ENCODE measurements around the gene INPP5A.
"Not testable (repeated sequence)": the region's sequence is repeated elsewhere in the genome, so short reads cannot be mapped to it uniquely, and the experiment has no call there.

Gene INPP5A

DNA sequence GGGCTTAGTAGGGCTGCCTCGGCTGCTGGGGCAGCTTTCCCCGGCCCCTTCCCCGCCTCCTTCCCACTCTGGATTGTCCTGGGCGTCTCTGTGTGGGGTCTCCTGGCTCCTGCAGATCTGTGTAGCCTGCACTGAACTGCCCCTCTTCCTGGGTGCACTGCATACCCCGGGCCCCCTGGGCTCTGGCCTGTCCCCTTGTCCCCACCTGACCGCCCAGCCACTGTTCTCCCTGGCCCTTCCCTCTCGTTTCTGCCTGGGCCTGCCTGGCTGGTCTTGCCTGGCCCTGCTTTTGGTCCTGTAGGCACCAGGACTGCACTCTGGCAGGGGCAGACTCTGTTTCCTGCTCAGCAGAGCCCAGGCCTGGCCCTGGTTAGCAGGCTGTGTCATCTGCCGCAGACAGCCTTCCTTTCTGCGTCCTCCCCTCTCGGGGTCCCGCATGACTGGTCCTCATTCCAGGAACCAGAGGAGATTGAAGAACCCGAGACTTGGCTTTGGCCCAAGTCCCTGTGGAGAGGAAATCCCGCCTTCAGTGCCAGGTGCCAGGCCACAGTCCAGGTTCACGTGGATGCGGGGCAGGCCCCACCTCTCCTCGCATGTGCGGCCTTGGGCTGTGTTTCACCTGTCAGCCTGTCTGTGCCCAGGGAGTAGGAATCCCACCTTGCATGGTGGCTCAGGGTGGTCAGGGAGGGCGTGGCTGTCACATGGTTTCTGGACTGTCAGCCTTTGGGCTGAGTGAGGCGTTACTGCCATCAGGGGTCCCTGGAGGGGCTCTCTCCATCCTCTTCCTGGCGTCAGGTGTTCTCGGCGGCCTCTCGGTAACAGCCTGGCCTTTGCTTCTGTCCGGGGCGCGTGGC is 9.2 kb downstream of the INPP5A start:
- in situ Hi-C loops (cut with MboI; ENCODE audit: low sequenced_read_pairs) = no loop called here

DNA sequence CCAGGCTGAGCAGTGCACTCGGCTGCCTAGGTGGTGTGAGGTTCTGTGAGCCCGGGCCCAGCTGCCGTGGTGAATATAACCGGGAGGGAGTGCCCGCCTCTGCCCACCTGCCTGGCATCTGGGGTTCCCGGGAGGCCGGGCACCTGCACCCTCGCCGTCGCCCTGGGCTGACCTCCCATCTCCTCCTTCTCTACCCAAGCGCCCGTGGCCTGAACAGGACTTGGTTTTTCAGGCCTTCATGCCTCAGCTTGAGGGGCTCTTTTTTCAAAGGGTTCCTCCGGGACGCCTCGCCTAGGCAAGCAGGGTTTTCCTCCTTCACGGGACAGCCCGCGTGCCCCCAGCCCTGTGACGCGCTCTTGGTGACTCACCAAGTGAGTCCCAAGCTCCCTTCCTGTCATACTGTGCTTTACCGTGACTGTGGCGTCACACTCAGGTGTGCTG is 9.9 kb downstream of the INPP5A start:
- in situ Hi-C loops (cut with MboI; ENCODE audit: low sequenced_read_pairs) = no loop called here

GRCh38 chr10:132548106-132548823 is 10.7 kb downstream of the INPP5A start:
- in situ Hi-C loops (cut with MboI; ENCODE audit: low sequenced_read_pairs) = no loop called here

GRCh38 chr10:132548869-132549268 is 11.3 kb downstream of the INPP5A start:
- in situ Hi-C loops (cut with MboI; ENCODE audit: low sequenced_read_pairs) = no loop called here

DNA sequence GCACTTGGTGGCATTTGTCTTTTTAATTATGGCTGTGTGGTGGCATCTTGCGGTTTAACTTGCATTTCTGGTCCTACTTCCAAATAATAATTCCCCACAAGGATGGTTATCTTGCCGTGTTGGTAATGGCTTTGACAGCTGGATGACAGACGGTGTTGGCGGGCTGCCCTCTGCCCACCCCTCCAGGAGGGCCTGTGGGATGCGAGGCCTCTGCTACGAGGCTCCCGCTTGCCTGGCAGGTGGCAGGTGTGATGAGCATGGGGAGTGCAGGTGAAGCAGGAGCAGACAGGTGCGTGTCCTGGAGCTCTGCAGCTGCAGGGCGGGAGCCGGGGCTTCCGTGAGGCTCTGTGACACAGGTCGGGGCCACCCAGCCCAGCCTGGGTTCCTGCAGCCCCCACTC is 11.8 kb downstream of the INPP5A start:
- in situ Hi-C loops (cut with MboI; ENCODE audit: low sequenced_read_pairs) = no loop called here

- in situ Hi-C loops (cut with MboI; ENCODE audit: low sequenced_read_pairs) = no loop called here
Observed at GRCh38 chr10:132550366-132551092, 12.9 kb downstream of the INPP5A start.

DNA sequence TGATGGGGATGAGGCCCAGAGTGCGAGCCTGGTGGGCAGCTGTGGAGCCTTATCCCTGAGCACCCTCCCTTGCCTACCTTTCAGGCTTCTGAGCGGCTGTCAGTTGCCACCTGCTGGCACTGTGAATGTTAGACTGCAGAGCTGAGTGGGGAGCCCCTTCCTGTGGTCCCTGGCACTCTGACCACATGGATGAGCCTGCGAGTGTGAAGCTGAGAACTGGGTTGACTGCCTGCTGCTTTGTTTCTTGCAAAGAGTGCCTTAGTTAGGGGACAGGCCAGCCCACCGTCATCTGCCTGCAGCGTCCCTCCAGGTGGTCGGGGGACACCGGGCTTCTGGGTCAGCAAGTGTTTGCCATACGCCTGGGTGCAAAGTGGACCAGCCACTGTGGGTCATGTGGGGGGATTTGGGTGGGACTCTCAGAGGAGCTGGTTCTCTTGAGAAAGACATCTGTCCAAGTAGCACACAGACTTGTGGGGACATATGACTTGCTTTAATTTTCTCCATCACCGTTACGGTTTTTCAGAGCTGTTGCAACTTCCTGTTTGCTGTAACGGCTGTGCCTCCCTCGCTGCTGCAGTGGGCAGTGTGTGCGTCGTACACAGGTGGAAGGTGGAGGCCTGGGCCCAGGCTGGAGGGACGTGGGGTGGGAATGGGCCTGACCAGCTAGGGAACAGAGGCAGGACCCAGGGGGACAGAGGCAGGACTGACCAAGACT is 13.7 kb downstream of the INPP5A start:
- in situ Hi-C loops (cut with MboI; ENCODE audit: low sequenced_read_pairs) = no loop called here

- in situ Hi-C loops (cut with MboI; ENCODE audit: low sequenced_read_pairs) = no loop called here
Observed at GRCh38 chr10:132551808-132552130, 14.2 kb downstream of the INPP5A start.

DNA sequence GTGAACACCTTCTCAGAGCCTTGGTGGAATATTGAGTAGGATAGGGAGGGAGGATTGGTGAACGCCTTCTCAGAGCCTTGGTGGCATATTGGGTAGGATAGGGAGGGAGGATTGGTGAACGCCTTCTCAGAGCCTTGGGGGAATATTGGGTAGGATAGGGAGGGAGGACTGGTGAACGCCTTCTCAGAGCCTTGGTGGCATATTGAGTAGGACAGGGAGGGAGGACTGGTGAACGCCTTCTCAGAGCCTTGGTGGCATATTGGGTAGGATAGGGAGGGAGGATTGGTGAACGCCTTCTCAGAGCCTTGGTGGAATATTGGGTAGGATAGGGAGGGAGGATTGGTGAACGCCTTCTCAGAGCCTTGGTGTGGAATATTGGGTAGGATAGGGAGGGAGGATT is 15.0 kb downstream of the INPP5A start:
- in situ Hi-C loops (cut with MboI; ENCODE audit: low sequenced_read_pairs) = not testable (repeated sequence)

GRCh38 chr10:132553568-132553967 is 16.0 kb downstream of the INPP5A start:
- in situ Hi-C loops (cut with MboI; ENCODE audit: low sequenced_read_pairs) = not testable (repeated sequence)

DNA sequence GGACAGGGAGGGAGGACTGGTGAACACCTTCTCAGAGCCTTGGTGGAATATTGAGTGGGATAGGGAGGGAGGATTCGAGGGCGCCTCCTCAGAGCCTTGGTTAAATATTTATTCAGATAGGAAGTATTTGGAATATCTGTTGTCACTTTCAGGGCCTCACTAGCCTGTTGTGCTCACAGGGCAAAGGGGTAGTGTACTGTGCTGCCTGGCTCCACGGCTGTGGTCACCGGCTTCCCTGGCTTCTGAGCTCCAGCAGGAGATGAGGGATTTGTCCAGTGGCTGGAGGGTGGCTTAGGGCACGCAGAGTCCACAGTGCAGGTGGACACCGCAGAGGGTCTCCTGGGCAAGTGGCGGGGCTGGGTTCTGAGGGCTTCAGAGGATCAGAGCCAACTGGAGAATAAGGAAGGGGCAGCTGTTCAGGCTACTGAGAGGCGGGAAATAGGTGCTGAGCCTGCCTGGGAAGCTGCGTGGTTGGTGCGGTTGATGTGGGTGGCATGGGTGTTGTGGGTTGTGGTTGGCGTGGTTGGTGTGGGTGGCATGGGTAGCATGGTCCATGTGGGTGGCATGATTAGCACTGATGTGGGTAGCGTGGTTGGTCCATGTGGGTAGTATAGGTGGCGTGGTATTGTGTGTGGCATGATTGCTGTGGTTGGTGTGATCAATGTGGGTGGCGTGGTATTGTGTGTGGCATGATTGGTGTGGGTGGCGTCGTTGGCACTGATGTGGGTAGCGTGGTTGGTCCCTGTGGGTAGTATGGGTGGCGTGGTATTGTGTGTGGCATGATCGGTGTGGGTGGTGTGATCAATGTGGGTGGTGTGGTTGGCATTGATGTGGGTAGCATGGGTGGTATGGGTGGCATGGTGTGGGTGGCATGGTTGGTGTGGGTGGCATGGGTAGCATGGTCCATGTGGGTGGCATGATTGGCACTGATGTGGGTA is 16.7 kb downstream of the INPP5A start:
- in situ Hi-C loops (cut with MboI; ENCODE audit: low sequenced_read_pairs) = no loop called here

DNA sequence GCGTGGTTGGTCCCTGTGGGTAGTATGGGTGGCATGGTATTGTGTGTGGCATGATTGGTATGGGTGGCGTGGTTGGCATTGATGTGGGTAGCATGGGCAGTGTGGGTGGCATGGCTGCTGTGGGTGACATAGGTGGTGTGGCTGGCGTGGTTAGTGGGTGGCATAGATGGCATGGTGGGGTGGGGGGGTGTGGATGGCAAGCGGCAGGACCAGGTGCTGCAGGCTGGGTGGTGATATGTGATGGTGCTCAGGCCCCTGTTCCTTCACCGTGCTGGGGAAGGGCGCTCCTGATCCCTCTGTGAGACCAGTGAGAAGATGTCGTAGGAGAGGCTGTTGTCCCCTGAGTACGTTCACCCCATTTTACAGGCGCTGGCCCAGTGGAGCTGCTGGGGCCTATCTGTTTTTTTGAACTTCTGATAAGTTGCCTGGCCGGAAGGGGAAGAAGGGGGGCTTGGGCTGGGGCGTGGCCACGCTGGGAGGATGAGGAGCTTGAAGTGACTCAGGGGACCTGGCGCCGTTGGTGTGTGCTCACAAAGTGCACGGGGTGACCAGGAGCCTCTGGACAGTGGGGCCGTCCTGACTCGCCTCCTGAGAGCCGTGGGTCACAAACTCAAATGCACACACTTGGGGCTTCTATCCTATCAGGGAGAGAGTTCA is 17.5 kb downstream of the INPP5A start:
- in situ Hi-C loops (cut with MboI; ENCODE audit: low sequenced_read_pairs) = no loop called here

DNA sequence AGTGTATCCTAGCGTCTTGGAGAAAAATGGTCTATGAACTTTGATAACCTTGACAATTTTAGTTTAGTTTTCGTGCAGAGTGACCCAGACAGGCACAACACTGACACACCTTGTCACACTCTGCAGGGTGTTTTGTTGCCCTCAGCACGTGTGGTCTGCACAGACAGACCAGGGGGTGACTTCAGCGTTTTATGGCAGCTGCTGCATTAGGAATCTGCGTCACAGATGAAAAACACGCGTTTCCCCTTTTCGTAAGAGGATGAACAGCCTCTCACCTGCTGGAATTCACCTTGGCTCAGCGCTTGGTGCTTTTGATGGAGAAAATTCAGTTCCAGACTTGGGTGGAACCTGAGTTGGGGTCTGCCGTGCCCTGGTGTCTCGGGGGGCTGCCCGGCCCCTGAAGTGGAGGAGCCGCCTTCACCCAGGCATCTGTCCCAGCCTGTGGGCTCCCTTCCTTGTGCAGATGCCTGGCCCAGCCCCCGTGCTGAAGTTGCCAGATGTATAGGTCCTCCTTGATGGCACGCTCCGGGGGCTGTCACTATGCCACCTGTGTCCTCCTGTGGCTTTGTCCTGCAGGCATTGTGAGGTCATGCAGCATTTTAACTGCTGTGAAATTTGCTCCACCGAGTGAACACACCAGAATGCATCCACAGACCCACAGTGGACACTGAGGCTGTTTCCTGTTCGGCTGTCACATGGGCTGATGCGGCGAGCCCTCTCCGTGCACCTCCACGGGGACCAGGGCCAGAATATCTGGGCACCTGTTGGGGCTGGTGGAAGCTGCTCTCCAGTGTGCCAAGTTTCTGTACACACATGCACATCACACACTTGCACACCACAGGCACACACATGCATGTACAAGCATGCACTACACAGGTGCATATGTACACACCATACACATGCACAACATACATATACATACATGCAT is 18.3 kb downstream of the INPP5A start:
- in situ Hi-C loops (cut with MboI; ENCODE audit: low sequenced_read_pairs) = no loop called here

- in situ Hi-C loops (cut with MboI; ENCODE audit: low sequenced_read_pairs) = no loop called here
Observed at GRCh38 chr10:132556994-132557441, 19.4 kb downstream of the INPP5A start.

DNA sequence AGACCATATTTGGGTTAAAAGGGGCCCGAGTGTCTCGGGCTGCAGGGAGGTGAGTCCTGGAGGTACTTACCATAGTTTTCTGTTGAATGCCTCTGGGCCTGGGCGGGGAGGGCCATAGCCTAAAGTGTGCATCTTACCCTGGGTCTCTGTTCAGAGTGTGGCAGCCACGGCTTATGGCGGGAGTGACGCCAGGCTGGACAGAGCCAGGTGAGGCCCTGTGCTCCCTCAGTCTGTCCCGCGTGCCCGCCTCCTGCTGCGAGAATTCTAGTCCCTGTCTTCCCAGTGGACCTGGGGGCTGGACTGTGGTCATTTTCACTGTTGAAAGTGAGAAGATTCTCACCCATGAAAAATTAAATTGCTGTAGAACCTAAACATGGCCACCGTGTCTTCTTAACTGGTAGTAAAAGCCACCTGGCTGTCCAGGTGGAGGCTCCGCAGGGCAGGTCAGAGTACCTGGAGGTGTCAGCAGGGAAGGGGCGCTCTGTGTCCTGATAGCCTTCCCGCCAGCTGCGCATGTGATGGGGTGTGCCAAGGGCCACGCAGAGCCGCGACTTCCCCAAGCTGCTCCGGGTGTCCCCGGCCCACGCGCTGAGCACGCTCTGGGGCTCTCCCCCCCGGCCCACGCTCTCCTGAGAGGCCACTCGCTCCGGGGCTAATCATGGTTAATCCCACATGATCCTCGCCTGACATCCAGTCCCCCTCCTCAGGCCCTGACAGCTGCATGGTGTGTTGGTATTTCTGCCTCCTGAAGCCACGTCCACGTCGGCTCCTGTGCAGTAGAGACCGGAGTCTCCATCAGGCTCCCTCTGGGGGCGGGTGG is 20.3 kb downstream of the INPP5A start:
- in situ Hi-C loops (cut with MboI; ENCODE audit: low sequenced_read_pairs) = no loop called here

DNA sequence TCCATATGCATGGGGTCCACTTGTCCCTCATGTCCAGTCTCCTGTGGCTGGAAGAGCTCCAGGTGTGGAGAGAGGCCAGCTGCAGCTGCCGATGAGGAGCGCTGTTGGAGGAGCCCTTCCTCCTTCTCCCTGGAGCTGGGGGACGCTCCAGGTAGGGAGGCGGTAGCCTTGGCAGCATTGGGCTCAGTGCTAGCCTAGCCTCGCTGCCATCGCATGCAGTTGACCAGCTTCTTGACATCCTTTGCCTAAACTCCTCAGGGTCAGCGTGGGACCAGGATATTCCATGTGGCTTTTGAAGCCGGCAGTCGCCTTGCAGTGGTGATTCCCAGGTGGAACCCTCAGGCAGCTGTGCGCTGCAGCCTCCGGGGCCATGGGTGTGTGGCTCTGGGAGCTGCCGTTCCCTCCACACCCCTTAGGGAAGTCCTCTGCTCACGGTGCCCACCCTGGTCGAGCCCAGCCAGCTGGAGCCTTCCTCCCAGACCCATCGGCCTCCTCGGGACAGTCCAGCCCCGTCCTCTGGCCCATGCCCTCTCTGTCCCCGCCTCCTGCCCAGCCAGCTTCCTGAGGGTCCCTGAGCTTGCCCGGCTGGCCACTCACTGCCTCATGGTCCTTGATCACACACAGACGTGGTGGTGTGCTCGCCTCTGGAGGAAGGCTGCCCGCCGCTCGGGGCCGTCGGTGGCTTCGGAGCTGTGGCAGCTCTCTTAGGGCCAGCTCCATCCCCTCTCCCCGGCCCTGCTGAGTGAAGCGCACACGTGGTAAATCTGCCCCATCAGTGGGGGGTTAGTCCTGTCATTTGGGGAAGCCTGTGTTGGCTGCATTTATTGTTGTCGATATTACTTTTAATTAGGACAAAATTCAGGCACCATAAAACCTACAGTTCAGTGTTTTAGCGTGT is 21.2 kb downstream of the INPP5A start:
- in situ Hi-C loops (cut with MboI; ENCODE audit: low sequenced_read_pairs) = no loop called here
